GM19035 (cell line): ENCODE results near the gene PSD4.

Experiments used
- ATAC-seq: cut with Tn5 transposase; IDR thresholded peaks from one replicate; pipeline ENCODE4 v1.9.1; 2021; ENCODE audit not compliant: unreplicated experiment

The PSD4 gene

DNA sequence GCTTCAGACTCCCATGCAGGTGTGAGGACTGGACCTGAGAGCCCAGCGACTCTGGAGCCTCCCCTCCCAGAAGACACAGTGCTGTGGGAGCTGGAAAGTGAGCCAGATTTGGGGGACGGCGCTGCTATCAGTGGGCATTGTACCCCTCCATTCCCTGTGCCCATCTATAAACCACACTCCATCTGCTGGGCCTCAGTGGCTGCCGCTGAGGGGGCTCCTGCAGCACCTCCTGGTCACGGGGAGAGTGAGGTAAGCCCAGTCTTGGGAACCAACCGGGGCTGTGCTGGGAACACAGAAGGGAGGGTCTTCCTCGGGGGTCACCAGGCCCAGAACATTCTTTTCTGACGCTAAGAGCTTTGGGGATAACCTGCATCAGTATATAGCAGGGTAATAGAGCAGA is 9.5 kb downstream of the PSD4 start:
- no peak for ATAC-seq

GRCh38 chr2:113183703-113184102 is 9.9 kb downstream of the PSD4 start:
- no peak for ATAC-seq

DNA sequence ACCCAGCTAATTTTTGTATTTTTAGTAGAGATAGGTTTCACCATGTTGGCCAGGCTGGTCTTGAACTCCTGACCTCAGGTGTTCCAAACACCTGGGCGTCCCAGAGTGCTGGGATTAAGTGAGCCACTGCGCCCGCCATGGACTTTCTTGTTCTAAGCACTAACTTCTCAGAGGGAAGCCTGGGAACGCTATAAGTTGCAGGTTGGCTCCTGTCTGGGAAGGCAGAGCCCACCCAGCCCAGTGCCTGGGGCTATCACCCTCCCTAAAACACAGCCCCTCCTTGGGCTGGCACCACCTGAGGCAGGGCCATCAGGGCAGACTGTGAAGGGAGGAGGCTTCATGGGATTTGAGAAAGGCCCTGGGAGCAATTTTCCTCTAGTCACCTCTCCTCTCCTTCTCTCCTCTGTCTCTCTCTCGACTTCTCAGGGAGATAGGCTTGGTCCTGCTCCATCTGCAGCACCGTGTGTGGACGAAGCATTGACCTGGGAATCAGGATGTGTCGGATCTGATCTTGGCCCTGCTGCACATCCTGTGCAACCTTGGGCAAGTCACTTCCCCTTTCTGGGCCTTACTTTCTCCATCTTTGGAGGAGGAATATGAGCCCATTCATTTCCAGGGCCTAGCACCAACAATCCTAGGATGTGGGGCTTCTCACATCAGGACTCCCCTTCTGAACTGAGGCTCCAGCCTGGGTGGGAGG is 10.9 kb downstream of the PSD4 start:
- no peak for ATAC-seq

GRCh38 chr2:113185664-113186432 is 12.1 kb downstream of the PSD4 start:
- no peak for ATAC-seq

DNA sequence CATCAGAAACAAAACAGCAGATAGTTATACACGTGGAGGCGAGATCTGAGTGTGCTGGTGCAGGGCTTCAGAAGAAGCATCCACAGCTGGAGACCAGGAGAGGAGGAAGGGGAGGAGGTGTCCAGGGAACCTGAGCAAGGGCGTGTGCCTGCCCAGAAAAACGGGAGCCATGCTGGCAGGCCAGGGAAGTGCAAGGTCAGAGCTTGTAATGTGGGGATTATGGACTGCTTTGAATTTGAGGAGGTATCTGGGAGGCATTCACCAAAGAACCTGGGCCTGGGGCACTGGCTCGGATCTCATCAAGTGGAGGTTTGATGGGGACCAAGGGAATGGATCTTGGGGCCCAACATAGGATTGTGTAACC is 12.6 kb downstream of the PSD4 start:
- ATAC-seq = no peak

- no peak for ATAC-seq
Measured at GRCh38 chr2:113187771-113188170, 14.0 kb downstream of the PSD4 start.

- no peak for ATAC-seq
Measured at GRCh38 chr2:113190871-113191270, 17.1 kb downstream of the PSD4 start.

- no peak for ATAC-seq
Measured at GRCh38 chr2:113192459-113193100, 18.8 kb downstream of the PSD4 start.

DNA sequence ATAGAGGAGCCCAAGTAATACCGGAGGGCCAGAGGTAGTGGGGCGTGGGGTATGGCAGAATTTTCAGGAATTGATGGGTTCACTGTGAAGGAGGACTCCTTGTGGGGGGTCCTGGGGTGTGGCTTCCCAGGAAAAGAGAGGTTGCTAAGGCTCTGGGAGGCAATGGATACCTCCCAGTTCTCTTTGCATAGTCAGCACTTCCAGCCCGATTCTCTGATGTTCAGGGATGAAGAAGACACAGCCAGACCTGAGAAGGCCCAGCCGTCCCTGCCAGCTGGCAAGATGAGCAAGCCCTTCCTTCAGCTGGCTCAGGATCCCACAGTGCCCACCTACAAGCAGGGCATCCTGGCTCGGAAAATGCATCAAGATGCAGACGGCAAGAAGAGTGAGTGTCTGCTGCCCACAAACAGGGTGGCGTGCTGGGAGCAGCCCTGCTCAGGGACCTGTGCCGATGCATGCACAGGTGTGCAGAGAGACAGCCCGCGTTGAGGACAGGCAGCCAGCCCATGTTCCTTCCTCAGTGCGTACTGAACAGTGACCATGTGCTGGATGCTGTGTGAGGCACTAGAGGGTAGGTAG is 22.2 kb downstream of the PSD4 start:
- no peak for ATAC-seq

DNA sequence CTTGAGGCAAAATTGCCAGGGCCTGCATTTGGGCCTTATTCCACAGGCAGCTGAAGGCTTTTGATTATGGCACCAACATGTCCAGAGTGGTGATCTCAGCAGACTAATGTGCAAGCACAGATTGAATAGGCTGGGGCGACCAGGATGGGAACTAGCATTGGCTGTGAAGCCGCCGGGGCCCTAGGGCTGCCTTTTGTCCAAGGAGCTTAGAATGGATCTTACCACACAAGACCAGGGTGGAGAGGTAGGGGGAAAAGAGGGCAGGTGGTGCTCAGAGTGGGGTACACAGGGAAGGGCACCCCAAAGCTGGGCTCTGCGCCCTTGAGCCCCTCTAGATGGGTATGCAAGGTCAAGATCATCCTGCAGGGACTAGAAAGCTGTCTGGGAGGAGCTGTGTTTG is 23.1 kb downstream of the PSD4 start:
- no peak for ATAC-seq

GRCh38 chr2:113197347-113198047 is 23.7 kb downstream of the PSD4 start:
- no peak for ATAC-seq

- no peak for ATAC-seq
Measured at GRCh38 chr2:113198048-113198789, 24.4 kb downstream of the PSD4 start.

DNA sequence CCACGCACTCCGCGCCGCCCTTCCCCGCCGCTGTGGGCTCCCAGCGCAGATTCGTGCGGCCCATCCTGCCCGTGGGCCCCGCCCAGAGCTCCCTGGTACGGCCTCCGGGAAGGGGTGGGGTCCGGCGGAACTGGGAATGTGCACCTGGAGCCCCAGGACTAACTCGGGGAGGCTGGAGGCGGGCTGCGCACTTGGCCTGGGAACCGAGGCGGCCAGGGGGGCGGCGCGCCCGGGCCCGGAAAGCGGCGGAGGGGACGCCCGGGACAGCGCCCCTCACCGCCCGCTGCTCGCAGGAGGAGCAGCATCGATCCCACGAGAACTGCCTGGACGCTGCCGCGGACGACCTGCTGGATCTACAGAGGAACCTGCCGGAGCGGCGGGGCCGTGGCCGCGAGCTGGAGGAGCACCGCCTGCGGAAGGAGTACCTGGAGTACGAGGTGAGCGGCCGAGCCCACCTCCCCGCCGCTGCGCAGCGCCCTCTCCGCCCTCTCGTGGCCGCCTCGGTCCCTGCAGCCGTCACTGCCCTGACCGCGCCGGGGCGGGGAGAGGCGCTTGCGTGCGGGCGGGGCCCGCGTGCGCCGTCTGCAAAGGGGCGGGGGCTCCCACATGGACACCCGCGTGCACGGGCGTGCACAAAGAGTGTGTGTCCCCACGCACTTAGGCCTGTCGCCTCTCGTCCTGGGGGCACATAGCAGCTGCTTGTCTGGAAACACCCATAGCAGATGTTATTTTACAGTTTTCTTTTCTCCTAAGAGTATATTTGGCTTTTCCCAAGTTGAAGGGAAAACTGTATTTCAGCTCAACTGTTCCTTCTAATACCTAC is 25.2 kb downstream of the PSD4 start:
- peak; percentile 79 for ATAC-seq

DNA sequence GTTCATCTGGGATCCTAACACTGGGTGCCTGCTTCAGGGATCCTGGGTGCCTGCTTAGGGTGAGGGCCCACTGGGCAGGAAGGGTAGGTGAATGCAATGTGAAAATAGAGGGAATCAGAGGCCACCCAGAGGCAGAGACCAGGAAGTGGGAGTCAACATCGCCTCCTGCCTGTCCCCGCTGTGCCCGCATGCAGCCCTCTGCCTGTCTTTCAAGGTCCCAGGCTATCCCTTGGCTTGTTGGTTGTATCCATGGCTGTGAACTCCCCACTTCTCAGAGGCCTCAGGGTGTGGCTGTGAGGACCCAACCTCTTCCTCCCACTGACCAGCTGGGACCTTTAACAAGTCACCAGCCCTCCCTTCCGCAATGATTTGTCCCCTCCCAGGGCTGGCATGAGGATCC is 26.5 kb downstream of the PSD4 start:
- ATAC-seq = no peak

DNA sequence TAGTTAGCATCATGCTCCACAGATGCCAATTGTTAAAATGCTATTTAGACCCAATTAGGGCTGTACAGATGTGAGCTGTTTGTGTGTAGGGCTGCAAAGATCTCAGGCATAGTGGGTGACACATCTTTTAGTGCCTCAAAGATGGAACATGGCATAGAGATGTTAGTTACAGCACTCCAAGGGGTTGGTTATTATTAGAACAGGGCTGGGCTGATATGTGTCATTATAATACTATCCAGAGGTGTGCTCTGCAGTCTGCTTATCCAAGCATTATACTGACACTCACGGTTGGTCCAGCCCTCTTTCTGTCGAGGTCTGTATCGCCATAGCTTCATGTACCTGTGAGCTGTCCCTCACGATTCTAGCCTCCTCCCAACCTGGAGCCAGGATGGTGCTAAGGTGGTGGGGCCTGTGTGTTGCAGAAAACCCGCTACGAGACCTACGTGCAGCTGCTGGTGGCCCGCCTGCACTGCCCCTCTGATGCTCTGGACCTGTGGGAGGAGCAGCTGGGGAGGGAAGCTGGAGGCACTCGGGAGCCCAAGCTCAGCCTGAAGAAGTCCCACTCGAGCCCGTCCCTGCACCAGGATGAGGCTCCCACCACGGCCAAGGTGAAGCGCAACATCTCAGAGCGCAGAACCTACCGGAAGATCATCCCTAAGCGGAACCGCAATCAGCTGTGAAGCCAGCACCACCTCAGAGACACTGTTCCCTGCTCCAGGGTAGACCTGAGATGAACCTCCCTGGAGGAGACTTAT is 27.1 kb downstream of the PSD4 start:
- ATAC-seq = no peak

DNA sequence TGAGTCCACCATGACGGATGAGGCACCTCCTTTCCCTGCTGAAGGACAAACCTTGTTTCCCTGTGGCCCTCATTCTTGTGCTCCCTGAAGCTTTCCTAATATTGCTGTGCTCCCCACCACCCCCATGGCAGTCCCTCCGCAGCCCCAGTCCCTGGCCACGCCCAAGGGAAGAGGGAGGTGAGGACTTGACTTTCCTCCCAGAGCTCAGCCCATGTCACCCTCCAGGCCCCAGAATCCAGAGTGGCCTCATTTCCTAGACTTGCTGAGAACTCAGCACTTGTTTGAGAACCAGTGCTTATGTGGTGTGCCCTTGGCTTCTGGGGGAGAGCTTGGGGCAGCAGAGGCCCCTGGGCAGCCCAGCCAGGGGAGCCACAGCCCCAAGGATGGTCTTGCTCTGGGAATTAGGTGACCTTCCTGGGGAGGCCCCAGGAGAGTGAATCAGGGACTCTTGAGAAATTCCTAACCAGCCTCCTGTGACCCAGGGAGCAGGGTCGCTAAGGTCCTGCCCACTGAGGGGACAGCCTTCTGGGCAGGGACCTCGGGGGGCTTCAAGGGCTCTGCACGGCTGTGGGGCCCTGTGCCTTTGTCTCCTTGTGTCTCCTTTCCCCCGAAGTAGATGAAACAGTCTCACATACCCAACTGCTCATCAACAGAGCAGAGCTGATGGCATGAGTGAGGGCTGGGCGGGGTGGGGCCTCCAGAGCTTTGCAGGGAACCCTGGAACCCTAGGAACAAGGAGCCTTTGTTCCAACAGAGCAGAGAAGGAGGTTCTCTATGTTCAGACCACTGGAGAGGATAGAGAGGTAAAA is 27.9 kb downstream of the PSD4 start:
- no peak for ATAC-seq

- no peak for ATAC-seq
Measured at GRCh38 chr2:113202305-113203216, 28.8 kb downstream of the PSD4 start.
